Coronary artery (tissue), 2 donors: ENCODE data around the gene RBCK1.
"Not testable (repeated sequence)": the region's sequence is repeated elsewhere in the genome, so short reads cannot be mapped to it uniquely, and the experiment has no call there.

Experiments used
- DNase-seq: peaks from one replicate; pipeline ENCODE4 v3.0.0-alpha.2; 2017; ENCODE audit warnings: low spot score
- H3K27ac ChIP-seq, 2 donors: fragments of 200-600 bp; sonication (generic); one replicate each; pipeline ENCODE4 v1.5.1; 2016 to 2019
- H3K4me3 ChIP-seq: fragments of 200-600 bp; sonication (generic); 2 replicates; pipeline ENCODE4 v1.5.1; 2016; ENCODE audit warnings: mild to moderate bottlenecking, moderate library complexity
- CTCF ChIP-seq: fragments of 200-600 bp; sonication (generic); IDR thresholded peaks from one replicate; pipeline ENCODE4 v1.5.1; 2019; ENCODE audit warnings: antibody characterized with exemption

The RBCK1 gene

DNA sequence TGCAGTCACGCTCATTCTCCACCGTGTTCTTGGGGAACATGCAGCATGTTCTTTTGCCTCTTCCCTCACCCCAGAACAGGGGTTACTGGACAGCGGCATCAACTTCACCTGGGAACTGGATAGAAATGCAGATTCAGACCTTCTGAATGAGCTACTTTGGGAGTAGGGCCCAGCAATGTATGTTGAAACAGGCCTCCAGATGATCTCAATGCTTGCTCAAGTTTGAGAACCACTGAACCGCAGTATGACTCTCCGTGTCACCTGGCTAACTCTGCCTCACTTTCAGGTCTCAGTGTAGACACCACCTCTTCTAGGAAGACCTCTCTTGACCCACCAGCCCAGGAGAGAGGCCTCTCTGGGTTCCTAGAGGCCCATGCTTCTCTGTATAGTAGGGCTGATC lies 22.7 kb upstream of the RBCK1 start:
- TF ChIP-seq CTCF = no peak
- H3K4me3 ChIP-seq = no peak overlapping the region
- no peak for DNase-seq
- no peak overlapping the region for H3K27ac ChIP-seq

GRCh38 chr20:386634-387033 lies 21.5 kb upstream of the RBCK1 start:
- not testable (repeated sequence) for H3K27ac ChIP-seq, H3K4me3 ChIP-seq, DNase-seq

DNA sequence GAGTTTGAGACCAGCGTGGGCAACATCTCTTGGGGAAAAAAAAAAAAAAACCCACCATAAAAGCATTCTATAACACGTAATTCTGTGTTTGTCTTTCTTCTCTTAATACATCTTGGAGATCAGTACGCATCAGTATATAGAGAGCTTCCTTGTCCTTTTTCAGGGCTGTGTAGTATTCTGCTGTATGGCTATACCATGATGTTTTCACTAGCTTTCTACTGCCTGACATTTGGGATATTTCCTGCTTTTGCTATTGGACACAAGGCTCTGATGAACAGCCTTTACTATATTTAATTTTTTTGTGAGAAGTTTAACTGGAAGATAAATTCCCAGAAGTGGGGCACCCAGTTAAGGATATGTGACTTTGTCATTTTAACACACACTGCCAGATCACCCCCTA lies 20.6 kb upstream of the RBCK1 start:
- H3K27ac ChIP-seq = no peak overlapping the region
- no peak overlapping the region for H3K4me3 ChIP-seq
- no peak for DNase-seq

GRCh38 chr20:388034-388994 lies 19.8 kb upstream of the RBCK1 start:
- Histone ChIP-seq H3K4me3 (no peak overlapping the region), H3K27ac (no peak overlapping the region)
- no peak for TF ChIP-seq CTCF
- DNase-seq = no peak

More for the DNA sequence above, 20.6 kb upstream of the RBCK1 start:
- no peak for TF ChIP-seq CTCF

- DNase-seq = no peak
- no peak for TF ChIP-seq CTCF
- Histone ChIP-seq H3K4me3 (no peak overlapping the region), H3K27ac (no peak overlapping the region)
These were observed 18.9 kb upstream of the RBCK1 start for GRCh38 chr20:389220-389619.

DNA sequence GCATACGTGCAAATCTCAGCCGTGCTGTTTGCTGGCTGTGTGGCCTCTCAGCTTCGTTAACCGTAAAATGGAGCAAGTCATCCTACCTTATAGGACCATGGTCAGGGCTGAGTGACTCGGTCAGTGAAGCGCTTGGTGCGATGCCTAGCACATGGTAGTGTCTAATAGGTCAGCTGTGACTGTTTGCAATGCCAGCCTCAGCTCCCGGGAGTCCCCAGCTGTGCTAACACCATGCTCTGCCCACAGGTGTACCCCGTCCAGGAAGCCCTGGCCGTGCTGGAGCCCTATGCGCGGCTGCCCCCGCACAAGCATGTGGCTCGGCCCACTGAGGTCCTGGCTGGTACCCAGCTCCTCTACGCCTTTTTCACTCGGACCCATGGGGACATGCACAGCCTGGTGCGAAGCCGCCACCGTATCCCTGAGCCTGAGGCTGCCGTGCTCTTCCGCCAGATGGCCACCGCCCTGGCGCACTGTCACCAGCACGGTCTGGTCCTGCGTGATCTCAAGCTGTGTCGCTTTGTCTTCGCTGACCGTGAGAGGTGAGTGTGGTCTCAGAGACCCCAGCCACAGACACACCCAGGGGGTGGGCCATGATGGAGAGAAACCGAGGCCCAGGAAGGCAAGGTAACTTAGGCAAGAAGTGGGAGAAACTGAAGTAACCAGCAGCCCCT lies 16.9 kb upstream of the RBCK1 start:
- Histone ChIP-seq H3K27ac (no peak overlapping the region), H3K4me3 (no peak overlapping the region)
- DNase-seq = no peak
- no peak for TF ChIP-seq CTCF

- not testable (repeated sequence) for H3K4me3 ChIP-seq, H3K27ac ChIP-seq, DNase-seq
These were observed 14.8 kb upstream of the RBCK1 start for GRCh38 chr20:393296-393695.

GRCh38 chr20:396252-396618 lies 11.9 kb upstream of the RBCK1 start:
- Histone ChIP-seq H3K4me3 (no peak overlapping the region), H3K27ac (no peak overlapping the region)
- no peak for DNase-seq
- no peak for TF ChIP-seq CTCF
